GM23248 (cell line): ENCODE measurements around the gene MRTFB. TPM values are rescaled to one million over a fixed set of nuclear protein-coding genes. Genes with fewer than 3 reads are reported as not detected.

Experiments used
- DNase-seq: peaks from one replicate; pipeline ENCODE4 v3.0.0-alpha.2; 2015
- H2AFZ ChIP-seq: fragments of 200-600 bp; sonication (generic); 2 replicates; pipeline ENCODE4 v1.6.1; 2016; ENCODE audit warnings: antibody characterized with exemption
- H3F3A ChIP-seq: fragments of 200-600 bp; sonication (generic); 2 replicates; pipeline ENCODE4 v1.6.1; 2016; ENCODE audit warnings: mild to moderate bottlenecking, antibody characterized with exemption, mixed run types; ENCODE audit not compliant: insufficient read depth
- H3K27ac ChIP-seq: fragments of 200-600 bp; sonication (generic); 2 replicates; pipeline ENCODE4 v1.5.1; 2016; ENCODE audit warnings: mild to moderate bottlenecking
- H3K27me3 ChIP-seq: fragments of 200-600 bp; sonication (generic); replicated peaks from 2 replicates; pipeline ENCODE4 v1.6.1; 2016; ENCODE audit warnings: mild to moderate bottlenecking; ENCODE audit not compliant: insufficient read depth
- H3K36me3 ChIP-seq: fragments of 200-600 bp; sonication (generic); 2 replicates; pipeline ENCODE4 v1.6.1; 2016; ENCODE audit warnings: low read depth, mild to moderate bottlenecking
- H3K4me1 ChIP-seq: fragments of 200-600 bp; sonication (generic); 2 replicates; pipeline ENCODE4 v1.6.1; 2016; ENCODE audit warnings: mild to moderate bottlenecking; ENCODE audit not compliant: insufficient read depth
- H3K4me2 ChIP-seq: fragments of 200-600 bp; sonication (generic); one replicate; pipeline ENCODE4 v1.6.1; 2016; ENCODE audit warnings: mild to moderate bottlenecking; ENCODE audit not compliant: unreplicated experiment
- H3K4me3 ChIP-seq: fragments of 200-600 bp; sonication (generic); 2 replicates; pipeline ENCODE4 v1.5.1; 2016; ENCODE audit warnings: mild to moderate bottlenecking
- H3K79me2 ChIP-seq: fragments of 200-600 bp; sonication (generic); 2 replicates; pipeline ENCODE4 v1.6.1; 2016; ENCODE audit warnings: mild to moderate bottlenecking; ENCODE audit not compliant: insufficient read depth
- H3K9ac ChIP-seq: fragments of 200-600 bp; sonication (generic); 2 replicates; pipeline ENCODE4 v1.6.1; 2016; ENCODE audit warnings: mild to moderate bottlenecking
- H3K9me2 ChIP-seq: fragments of 200-600 bp; sonication (generic); 2 replicates; pipeline ENCODE4 v1.6.1; 2016; ENCODE audit warnings: mixed run types, mild to moderate bottlenecking, moderate library complexity; ENCODE audit not compliant: insufficient read depth
- H3K9me3 ChIP-seq: fragments of 200-600 bp; sonication (generic); one replicate; pipeline ENCODE4 v1.6.1; 2017; ENCODE audit warnings: low read depth
- H4K20me1 ChIP-seq: fragments of 200-600 bp; sonication (generic); 2 replicates; pipeline ENCODE4 v1.6.0; 2016; ENCODE audit not compliant: insufficient read depth
- EZH2 ChIP-seq: fragments of 200-600 bp; sonication (generic); IDR thresholded peaks from 2 replicates; pipeline ENCODE4 v1.6.1; 2018; ENCODE audit warnings: antibody characterized with exemption, mild to moderate bottlenecking; ENCODE audit not compliant: insufficient read depth, poor library complexity, severe bottlenecking
- EZH2phosphoT487 ChIP-seq: fragments of 200-600 bp; sonication (generic); IDR thresholded peaks from 2 replicates; pipeline ENCODE4 v1.6.1; 2018; ENCODE audit warnings: antibody characterized with exemption, moderate library complexity, mild to moderate bottlenecking, low read depth; ENCODE audit not compliant: insufficient read depth
- WGBS, 2 experiments: methylation state at CpG; one replicate each; pipeline ENCODE4 v1.1.6; 2015 to 2017; ENCODE audit warnings: low lambda C conversion rate in 2 of 2, low coverage in 1 of 2; ENCODE audit errors: missing lambda C conversion rate in 2 of 2; 5-methylcytosine and 5-hydroxymethylcytosine counted together
- in situ Hi-C: fragments of 300-500 bp; cut with MboI; formaldehyde crosslinking; loops from 2 replicates; pipeline ENCODE4 v1.15.0; 2020
- polyA plus RNA-seq: library from polyadenylated mRNA; unstranded; fragments of >200 nt; fragmentation: Nextera tagmentation; extraction: Ambion mirVana; gene quantifications from 2 replicates; pipeline ENCODE4 v1.2.1, GENCODE V29; 2016
- total RNA-seq: library from RNA; depleted of rRNA; stranded (reverse); fragments of >200 nt; shearing (Covaris generic); gene quantifications from 2 replicates; pipeline ENCODE4 v1.2.3, GENCODE V29; 2014

Gene MRTFB
- total and polyA plus RNA-seq, 2 experiments from 2014 or later = 3.1 to 5.1 TPM

DNA sequence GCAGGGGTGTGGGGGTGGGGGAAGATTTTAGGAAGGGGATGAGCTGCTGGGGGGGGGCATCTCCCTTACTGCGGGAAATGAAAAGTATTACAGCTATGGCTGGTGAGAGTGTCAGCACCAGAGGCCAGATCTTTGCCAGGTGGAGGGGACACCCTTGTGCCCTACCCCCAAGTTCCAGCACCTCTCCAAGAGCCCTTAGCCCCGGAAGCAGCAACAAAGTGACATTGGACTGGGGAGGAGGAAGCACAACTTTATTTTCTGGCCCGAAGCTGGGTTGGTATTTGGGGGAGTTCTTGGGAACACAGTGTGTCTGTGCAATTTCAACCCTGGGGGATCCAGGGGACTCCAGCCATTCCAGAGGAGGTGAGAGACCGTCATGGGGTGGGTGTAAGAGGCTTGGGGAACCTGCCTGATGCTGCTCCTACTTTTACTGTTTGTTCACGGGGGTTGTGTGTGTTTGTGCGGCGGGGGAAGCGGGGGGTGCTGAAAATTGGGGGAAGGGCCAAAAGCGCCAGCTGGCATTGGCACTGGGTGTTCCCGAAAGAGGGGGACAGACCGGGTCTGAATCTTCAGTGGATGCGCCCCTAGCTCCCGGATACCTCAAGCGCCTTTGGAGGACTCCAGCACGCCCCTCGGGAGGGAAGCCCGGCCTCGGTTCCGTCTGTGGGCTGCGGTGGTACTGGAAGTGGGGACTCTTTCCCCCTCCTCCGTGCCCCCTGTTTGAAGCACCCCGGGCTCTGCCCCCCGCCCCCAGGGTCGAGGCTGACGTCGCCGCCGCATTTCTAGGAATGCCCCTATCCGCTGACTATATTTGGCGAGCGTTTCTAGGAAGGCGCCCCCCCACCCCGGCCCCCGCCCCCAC, 230.3 kb downstream of the MRTFB start:
- peaks cover 17% of the 10 kb centered on the region for H3K4me1 ChIP-seq
- WGBS, 2 experiments = 1 to 2% methylated on average over 21 to 34 of the region's 34 CpGs
- H3K27ac ChIP-seq = peak overlapping the region; percentile 84
- peak overlapping the region; percentile 97 for H3K4me2 ChIP-seq
- no peaks in the 10 kb centered on the region for H3K36me3 ChIP-seq
- 0 out of 2 replicates have a peak, but pooled peaks cover 3% of the 10 kb centered on the region for H4K20me1 ChIP-seq
- H3K9me2 ChIP-seq = no peaks in the 10 kb centered on the region
- TF ChIP-seq EZH2phosphoT487 (no peak), EZH2 (no peak)
- H3K79me2 ChIP-seq = peaks cover 43% of the 10 kb centered on the region
- H3K4me3 ChIP-seq = peak overlapping the region; percentile 71
- peak overlapping the region; percentile 79 for H3K9ac ChIP-seq
- no peaks in the 10 kb centered on the region for H3K27me3 ChIP-seq
- H3K9me3 ChIP-seq = no peaks in the 10 kb centered on the region
- peak; percentile 68 for DNase-seq
- H3F3A ChIP-seq = peaks cover 13% of the 10 kb centered on the region; the same call in 1 of the 2 replicates
- in situ Hi-C loops = loop anchor here (5.0 kb wide), 1 partner anchor 226 kb away; no protein-coding TSS in a partner anchor
- H2AFZ ChIP-seq = peak overlapping the region; percentile 65

DNA sequence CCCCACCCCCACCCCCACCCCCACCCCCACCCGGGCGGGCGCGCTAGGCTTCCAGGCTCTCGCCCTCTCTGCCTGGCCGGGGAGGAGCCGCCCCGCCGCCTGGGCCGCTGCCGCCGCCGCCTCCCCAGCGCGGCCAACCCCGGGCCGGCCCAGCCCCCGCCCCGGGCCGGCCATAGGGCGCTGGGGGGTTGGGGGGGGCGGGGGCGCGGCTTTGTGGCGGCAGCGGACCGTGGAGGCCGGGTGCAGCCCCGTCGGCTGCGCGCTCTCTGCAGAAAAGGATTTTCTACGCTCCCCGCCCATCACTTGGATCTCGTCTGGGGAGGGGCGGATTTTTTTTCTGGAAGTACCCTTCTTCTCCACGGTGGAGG, 230.9 kb downstream of the MRTFB start:
- H3K79me2 ChIP-seq = peaks cover 49% of the 10 kb centered on the region
- H3K9ac ChIP-seq = peak overlapping the region; percentile 95
- TF ChIP-seq EZH2 (no peak), EZH2phosphoT487 (no peak)
- peak overlapping the region; percentile 61 for H2AFZ ChIP-seq
- peaks cover 23% of the 10 kb centered on the region for H3K4me1 ChIP-seq
- no peaks in the 10 kb centered on the region for H3K27me3 ChIP-seq
- 0 out of 2 replicates have a peak, but pooled peaks cover 3% of the 10 kb centered on the region for H4K20me1 ChIP-seq
- H3F3A ChIP-seq = peaks cover 13% of the 10 kb centered on the region; the same call in 1 of the 2 replicates
- H3K9me3 ChIP-seq = no peaks in the 10 kb centered on the region
- H3K4me2 ChIP-seq = peak overlapping the region; percentile 95
- DNase-seq = peak; percentile 91
- no peaks in the 10 kb centered on the region for H3K9me2 ChIP-seq
- in situ Hi-C loops = loop anchor here (5.0 kb wide), 1 partner anchor 225 kb away; no protein-coding TSS in a partner anchor
- H3K36me3 ChIP-seq = no peaks in the 10 kb centered on the region
- WGBS, 2 experiments = 0 to 1% methylated on average over 3 to 17 of the region's 37 CpGs
- H3K4me3 ChIP-seq = peak overlapping the region; percentile 95
- peak overlapping the region; percentile 85 for H3K27ac ChIP-seq

DNA sequence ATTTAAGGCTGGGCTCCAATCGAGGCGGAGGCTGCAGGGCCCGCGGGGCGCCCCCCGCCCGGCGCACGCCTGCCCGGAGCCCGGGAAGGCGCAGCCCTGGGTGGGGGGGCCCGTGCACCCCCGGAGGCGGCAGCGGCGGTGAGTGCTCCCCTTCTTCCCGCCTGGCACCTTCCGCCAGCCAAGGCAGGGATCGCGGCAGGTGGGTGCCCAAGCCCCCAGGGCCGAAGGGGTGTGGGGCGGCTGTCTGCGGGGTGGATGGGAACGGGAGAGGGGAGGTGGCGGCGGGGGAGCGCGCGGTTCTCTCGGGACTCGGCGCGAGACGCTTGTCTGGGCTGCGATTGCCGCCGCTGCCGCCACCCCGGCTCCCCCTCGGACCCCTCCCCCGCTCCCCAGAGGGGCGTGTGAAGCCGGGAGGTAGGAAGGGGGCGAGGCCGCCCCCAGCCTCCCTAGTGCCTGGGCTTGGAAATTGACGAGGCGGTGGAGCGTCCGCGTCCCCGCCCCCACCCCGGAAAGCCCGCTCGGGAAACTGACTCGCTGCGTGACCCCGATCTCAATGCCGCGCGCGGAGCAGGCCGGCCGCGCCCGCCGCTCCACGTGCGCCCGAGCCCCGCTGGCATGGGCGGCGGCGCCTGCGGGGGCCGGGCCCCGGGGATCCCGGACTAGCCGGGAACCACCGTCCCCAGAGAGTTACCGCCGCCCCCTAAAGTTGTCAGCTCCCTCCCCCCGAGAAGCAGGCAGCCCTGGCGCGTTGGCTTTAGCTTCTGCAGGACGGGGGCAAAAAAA, 231.5 kb downstream of the MRTFB start:
- WGBS, 2 experiments = 1 to 2% methylated on average over 26 to 34 of the region's 86 CpGs
- Histone ChIP-seq H3K4me2 (peak overlapping the region; percentile 95), H3K79me2 (peaks cover 55% of the 10 kb centered on the region), H4K20me1 (0 out of 2 replicates have a peak, but pooled peaks cover 3% of the 10 kb centered on the region), H3K27ac (peak overlapping the region; percentile 85), H3K9ac (peak overlapping the region; percentile 95), H3K4me3 (peak overlapping the region; percentile 95), H2AFZ (peak overlapping the region; percentile 61), H3F3A (peaks cover 13% of the 10 kb centered on the region; the same call in 1 of the 2 replicates), H3K36me3 (no peaks in the 10 kb centered on the region), H3K9me2 (no peaks in the 10 kb centered on the region), H3K9me3 (no peaks in the 10 kb centered on the region), H3K4me1 (peaks cover 29% of the 10 kb centered on the region), H3K27me3 (no peaks in the 10 kb centered on the region)
- in situ Hi-C loops = loop anchor here (5.0 kb wide), 1 partner anchor 225 kb away; no protein-coding TSS in a partner anchor
- peak; percentile 69 for DNase-seq
- TF ChIP-seq EZH2phosphoT487 = no peak
- no peak for TF ChIP-seq EZH2

DNA sequence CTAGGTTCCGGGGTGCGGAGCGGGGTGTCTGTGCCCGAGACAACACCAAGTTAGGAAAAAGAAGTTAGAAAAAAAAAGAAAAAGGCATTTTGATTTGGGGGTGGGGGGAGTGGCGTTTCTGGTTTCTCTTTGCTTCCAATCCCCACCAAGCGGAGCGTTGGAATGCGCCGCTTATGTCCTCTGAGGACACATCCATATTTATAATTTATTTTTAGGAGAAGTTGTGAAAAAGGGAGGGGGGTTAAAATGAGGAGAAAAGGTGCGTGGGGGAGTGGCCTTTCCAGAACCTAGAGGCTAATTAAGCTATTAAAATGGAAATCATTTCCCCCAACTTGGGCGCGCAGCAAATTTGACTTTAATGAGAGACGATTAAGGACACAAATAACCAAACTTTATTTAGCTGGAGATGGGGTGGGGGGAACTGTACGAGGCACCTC, 232.1 kb downstream of the MRTFB start:
- Histone ChIP-seq H3K27me3 (no peaks in the 10 kb centered on the region), H3F3A (peaks cover 14% of the 10 kb centered on the region; the same call in 1 of the 2 replicates), H3K4me1 (peaks cover 35% of the 10 kb centered on the region), H3K79me2 (peaks cover 61% of the 10 kb centered on the region), H3K36me3 (no peaks in the 10 kb centered on the region), H3K9me3 (no peaks in the 10 kb centered on the region), H3K9ac (peak overlapping the region; percentile 95), H3K4me2 (peak overlapping the region; percentile 95), H3K27ac (peak overlapping the region; percentile 85), H2AFZ (peak overlapping the region; percentile 61), H3K4me3 (peak overlapping the region; percentile 95), H3K9me2 (no peaks in the 10 kb centered on the region), H4K20me1 (0 out of 2 replicates have a peak, but pooled peaks cover 3% of the 10 kb centered on the region)
- in situ Hi-C loops = loop anchor here (5.0 kb wide), 1 partner anchor 224 kb away; no protein-coding TSS in a partner anchor
- WGBS, 2 experiments = 0 to 1% methylated on average over 14 of the region's 14 CpGs
- TF ChIP-seq EZH2phosphoT487 (no peak), EZH2 (no peak)
- DNase-seq = peak; percentile 60
